ENCODE measurements around the gene RNF2.
"Not testable (repeated sequence)": the region's sequence is repeated elsewhere in the genome, so short reads cannot be mapped to it uniquely, and the experiment has no call there.

Gene RNF2

GRCh38 chr1:185065006-185065405 lies 19.6 kb downstream of the RNF2 start:
- H3K4me3 ChIP-seq (ENCODE audit: insufficient read depth, low read depth, low read length); H3K36me3 ChIP-seq (ENCODE audit: control insufficient read depth, insufficient read depth, low read length); H3K9me3 ChIP-seq (ENCODE audit: control insufficient read depth, low read length); H3K27me3 ChIP-seq (ENCODE audit: control insufficient read depth, insufficient read depth, low read length, poor library complexity, severe bottlenecking); H3K4me1 ChIP-seq (ENCODE audit: control insufficient read depth, insufficient read depth, low read length); H3K27ac ChIP-seq (ENCODE audit: insufficient read depth, low read depth, low read length, poor library complexity, severe bottlenecking): not testable (repeated sequence)
- 91 to 94% methylated on average over 3 of the region's 3 CpGs for WGBS, 2 experiments

DNA sequence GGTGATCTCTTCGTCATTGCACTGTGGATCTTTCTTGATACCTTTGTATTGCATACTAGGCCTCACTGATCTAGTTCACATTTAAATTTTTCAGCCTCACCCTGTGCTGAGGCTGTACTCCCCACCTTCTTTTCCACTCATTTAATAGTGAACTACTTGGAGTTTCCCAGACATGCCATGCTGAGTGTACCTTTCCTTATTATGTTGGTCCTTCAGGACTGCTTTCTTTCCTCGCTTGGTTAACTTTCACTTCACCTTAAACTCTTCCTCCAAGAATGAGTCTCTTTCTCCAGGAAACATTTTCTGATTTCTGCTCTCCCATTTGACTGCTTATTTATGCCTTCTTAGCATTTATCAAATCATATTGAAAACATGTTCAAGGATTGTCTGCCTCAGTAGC lies 20.8 kb downstream of the RNF2 start:
- H3K4me3 ChIP-seq (ENCODE audit: insufficient read depth, low read depth, low read length): no peak overlapping the region
- WGBS, 2 experiments: 94 to 95% methylated on average over 2 of the region's 2 CpGs
- no peaks in the 10 kb centered on the region for H3K9me3 ChIP-seq (ENCODE audit: control insufficient read depth, low read length)
- no peaks in the 10 kb centered on the region for H3K4me1 ChIP-seq (ENCODE audit: control insufficient read depth, insufficient read depth, low read length)
- no peaks in the 10 kb centered on the region for H3K27me3 ChIP-seq (ENCODE audit: control insufficient read depth, insufficient read depth, low read length, poor library complexity, severe bottlenecking)
- no peak overlapping the region for H3K27ac ChIP-seq (ENCODE audit: insufficient read depth, low read depth, low read length, poor library complexity, severe bottlenecking)
- H3K36me3 ChIP-seq (ENCODE audit: control insufficient read depth, insufficient read depth, low read length): peaks cover 5% of the 10 kb centered on the region

DNA sequence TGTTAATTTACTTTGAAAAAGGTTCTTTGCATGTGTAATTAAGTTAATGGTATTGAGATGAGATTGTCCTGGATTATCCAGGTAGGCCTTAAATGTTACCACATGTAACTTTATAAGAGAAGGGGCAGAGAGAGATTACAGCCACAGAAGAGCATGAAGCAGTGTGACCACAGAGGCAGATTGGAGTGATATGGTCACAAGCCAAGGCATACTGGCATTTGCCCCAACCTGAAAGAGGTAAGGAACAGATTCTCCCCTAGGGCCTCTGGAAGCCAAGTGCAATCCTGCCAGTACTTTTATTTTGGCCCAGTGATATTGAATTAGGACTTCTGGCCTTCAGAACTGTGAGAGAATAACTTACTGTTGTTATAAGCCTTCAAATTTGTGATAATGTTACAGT lies 23.0 kb downstream of the RNF2 start:
- H3K36me3 ChIP-seq (ENCODE audit: control insufficient read depth, insufficient read depth, low read length): peaks cover 5% of the 10 kb centered on the region

DNA sequence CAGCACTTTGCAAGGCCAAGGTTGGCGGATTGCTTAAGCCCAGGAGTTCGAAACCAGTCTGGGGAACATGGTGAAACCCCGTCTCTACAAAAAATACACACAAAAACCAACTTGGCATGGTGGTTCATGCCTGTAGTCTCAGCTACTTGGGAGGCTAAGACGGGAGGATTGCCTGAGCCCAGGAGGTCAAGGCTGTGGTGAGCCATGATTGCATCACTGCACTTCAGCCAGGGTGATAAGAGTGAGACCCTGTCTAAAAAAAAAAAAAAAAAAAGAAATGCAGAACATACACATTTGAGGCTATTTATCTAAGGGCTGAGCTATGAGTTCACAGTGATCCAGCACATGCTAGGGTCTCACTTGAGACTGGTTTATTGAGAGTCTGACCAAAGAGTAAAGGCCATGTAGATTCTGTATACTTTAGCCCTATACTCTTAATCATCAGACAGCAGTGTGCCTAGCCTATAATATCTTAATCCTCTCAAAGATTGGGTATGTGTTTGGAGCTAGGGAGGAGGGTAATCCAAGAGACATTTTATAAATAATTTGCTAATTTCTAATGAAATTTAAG lies 23.9 kb downstream of the RNF2 start:
- H3K27ac ChIP-seq (ENCODE audit: insufficient read depth, low read depth, low read length, poor library complexity, severe bottlenecking): no peak overlapping the region
- H3K36me3 ChIP-seq (ENCODE audit: control insufficient read depth, insufficient read depth, low read length): peaks cover 3% of the 10 kb centered on the region
- H3K4me3 ChIP-seq (ENCODE audit: insufficient read depth, low read depth, low read length): no peak overlapping the region
- no peaks in the 10 kb centered on the region for H3K4me1 ChIP-seq (ENCODE audit: control insufficient read depth, insufficient read depth, low read length)
- no peaks in the 10 kb centered on the region for H3K27me3 ChIP-seq (ENCODE audit: control insufficient read depth, insufficient read depth, low read length, poor library complexity, severe bottlenecking)
- 92 to 96% methylated on average over 4 of the region's 4 CpGs for WGBS, 2 experiments
- H3K9me3 ChIP-seq (ENCODE audit: control insufficient read depth, low read length): no peaks in the 10 kb centered on the region

More for the DNA sequence above, 23.0 kb downstream of the RNF2 start:
- no peak overlapping the region for H3K4me3 ChIP-seq (ENCODE audit: insufficient read depth, low read depth, low read length)
- H3K27ac ChIP-seq (ENCODE audit: insufficient read depth, low read depth, low read length, poor library complexity, severe bottlenecking): no peak overlapping the region
- H3K27me3 ChIP-seq (ENCODE audit: control insufficient read depth, insufficient read depth, low read length, poor library complexity, severe bottlenecking): no peaks in the 10 kb centered on the region
- H3K4me1 ChIP-seq (ENCODE audit: control insufficient read depth, insufficient read depth, low read length): no peaks in the 10 kb centered on the region
- H3K9me3 ChIP-seq (ENCODE audit: control insufficient read depth, low read length): no peaks in the 10 kb centered on the region

- Histone ChIP-seq H3K27me3 (ENCODE audit: control insufficient read depth, insufficient read depth, low read length, poor library complexity, severe bottlenecking) (no peaks in the 10 kb centered on the region), H3K4me3 (ENCODE audit: insufficient read depth, low read depth, low read length) (no peak overlapping the region), H3K9me3 (ENCODE audit: control insufficient read depth, low read length) (no peaks in the 10 kb centered on the region), H3K36me3 (ENCODE audit: control insufficient read depth, insufficient read depth, low read length) (no peaks in the 10 kb centered on the region), H3K4me1 (ENCODE audit: control insufficient read depth, insufficient read depth, low read length) (no peaks in the 10 kb centered on the region), H3K27ac (ENCODE audit: insufficient read depth, low read depth, low read length, poor library complexity, severe bottlenecking) (no peak overlapping the region)
Measured at GRCh38 chr1:185070051-185070450, 24.7 kb downstream of the RNF2 start.

- 89 to 94% methylated on average over 2 of the region's 2 CpGs for WGBS, 2 experiments
- H3K9me3 ChIP-seq (ENCODE audit: control insufficient read depth, low read length): no peaks in the 10 kb centered on the region
- no peaks in the 10 kb centered on the region for H3K27me3 ChIP-seq (ENCODE audit: control insufficient read depth, insufficient read depth, low read length, poor library complexity, severe bottlenecking)
- H3K27ac ChIP-seq (ENCODE audit: insufficient read depth, low read depth, low read length, poor library complexity, severe bottlenecking): no peak overlapping the region
- H3K36me3 ChIP-seq (ENCODE audit: control insufficient read depth, insufficient read depth, low read length): no peaks in the 10 kb centered on the region
- no peak overlapping the region for H3K4me3 ChIP-seq (ENCODE audit: insufficient read depth, low read depth, low read length)
- H3K4me1 ChIP-seq (ENCODE audit: control insufficient read depth, insufficient read depth, low read length): no peaks in the 10 kb centered on the region
Measured at GRCh38 chr1:185073725-185074124, 28.4 kb downstream of the RNF2 start.

DNA sequence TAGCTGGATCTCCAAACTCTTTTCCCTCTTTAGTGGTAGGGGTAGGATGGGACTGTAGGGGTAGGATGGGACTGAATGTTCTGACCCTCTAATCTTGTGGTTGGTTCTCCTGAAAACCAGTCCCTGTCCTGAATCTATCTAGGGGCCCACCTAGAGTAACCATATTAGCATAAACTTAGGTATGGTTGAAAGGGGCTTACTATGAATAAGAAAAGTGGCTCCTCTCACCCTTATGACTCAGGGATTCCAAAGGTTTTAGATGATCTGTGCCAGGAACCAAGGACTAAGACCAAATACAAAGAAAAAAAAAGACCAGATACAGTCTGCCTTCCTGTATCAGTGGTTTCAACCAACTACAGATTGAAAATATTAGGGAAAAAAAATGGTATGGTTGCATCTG lies 28.9 kb downstream of the RNF2 start:
- H3K9me3 ChIP-seq (ENCODE audit: control insufficient read depth, low read length): no peaks in the 10 kb centered on the region
- no peak overlapping the region for H3K4me3 ChIP-seq (ENCODE audit: insufficient read depth, low read depth, low read length)
- H3K27me3 ChIP-seq (ENCODE audit: control insufficient read depth, insufficient read depth, low read length, poor library complexity, severe bottlenecking): no peaks in the 10 kb centered on the region
- no peaks in the 10 kb centered on the region for H3K36me3 ChIP-seq (ENCODE audit: control insufficient read depth, insufficient read depth, low read length)
- H3K27ac ChIP-seq (ENCODE audit: insufficient read depth, low read depth, low read length, poor library complexity, severe bottlenecking): no peak overlapping the region
- H3K4me1 ChIP-seq (ENCODE audit: control insufficient read depth, insufficient read depth, low read length): no peaks in the 10 kb centered on the region

DNA sequence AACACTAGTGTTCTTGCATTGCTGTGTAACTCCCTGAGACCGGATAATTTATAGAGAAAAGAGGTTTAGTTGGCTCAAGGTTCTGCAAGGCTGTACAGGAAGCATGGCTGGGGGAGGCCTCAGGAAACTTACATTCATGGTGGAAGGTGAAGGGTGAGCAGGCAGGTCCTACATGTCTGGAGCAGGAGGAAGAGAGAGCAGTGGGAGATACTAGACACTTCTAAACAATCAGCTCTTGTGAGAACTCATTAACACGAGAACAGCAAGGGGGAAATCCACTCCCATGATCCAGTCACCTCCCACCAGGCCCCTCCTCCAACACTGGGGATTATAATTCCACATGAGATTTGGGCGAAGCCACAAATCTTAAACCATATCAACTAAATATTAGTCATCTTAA lies 30.1 kb downstream of the RNF2 start:
- Histone ChIP-seq H3K27me3 (ENCODE audit: control insufficient read depth, insufficient read depth, low read length, poor library complexity, severe bottlenecking) (no peaks in the 10 kb centered on the region), H3K4me3 (ENCODE audit: insufficient read depth, low read depth, low read length) (no peak overlapping the region), H3K4me1 (ENCODE audit: control insufficient read depth, insufficient read depth, low read length) (no peaks in the 10 kb centered on the region), H3K9me3 (ENCODE audit: control insufficient read depth, low read length) (no peaks in the 10 kb centered on the region), H3K36me3 (ENCODE audit: control insufficient read depth, insufficient read depth, low read length) (no peaks in the 10 kb centered on the region), H3K27ac (ENCODE audit: insufficient read depth, low read depth, low read length, poor library complexity, severe bottlenecking) (no peak overlapping the region)
- 75 to 91% methylated on average over 3 of the region's 3 CpGs for WGBS, 2 experiments

GRCh38 chr1:185077374-185077773 lies 32.0 kb downstream of the RNF2 start:
- H3K27ac ChIP-seq (ENCODE audit: insufficient read depth, low read depth, low read length, poor library complexity, severe bottlenecking): no peak overlapping the region
- WGBS, 2 experiments: 93 to 95% methylated on average over 2 to 3 of the region's 4 CpGs
- H3K36me3 ChIP-seq (ENCODE audit: control insufficient read depth, insufficient read depth, low read length): no peaks in the 10 kb centered on the region
- no peaks in the 10 kb centered on the region for H3K9me3 ChIP-seq (ENCODE audit: control insufficient read depth, low read length)
- H3K4me3 ChIP-seq (ENCODE audit: insufficient read depth, low read depth, low read length): no peak overlapping the region
- H3K27me3 ChIP-seq (ENCODE audit: control insufficient read depth, insufficient read depth, low read length, poor library complexity, severe bottlenecking): no peaks in the 10 kb centered on the region
- no peaks in the 10 kb centered on the region for H3K4me1 ChIP-seq (ENCODE audit: control insufficient read depth, insufficient read depth, low read length)

DNA sequence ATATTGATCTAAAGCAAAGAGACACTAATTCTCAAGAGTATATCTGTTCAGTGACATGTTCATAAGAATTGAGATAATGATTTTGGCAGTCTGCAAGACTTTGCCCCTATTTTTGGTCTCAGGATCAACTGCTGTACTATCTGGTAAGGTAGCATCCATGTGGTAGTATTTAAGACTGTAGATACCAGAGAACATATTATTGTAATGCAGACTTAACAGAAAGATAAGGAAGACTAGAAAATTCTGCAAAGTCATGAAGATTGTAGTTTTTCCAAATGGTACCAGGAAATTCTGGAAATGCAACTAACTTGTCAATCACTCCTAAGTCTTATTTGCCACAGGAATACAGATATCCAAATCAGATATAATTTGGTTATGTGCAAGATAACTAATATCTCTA lies 35.1 kb downstream of the RNF2 start:
- Histone ChIP-seq H3K4me3 (ENCODE audit: insufficient read depth, low read depth, low read length) (no peak overlapping the region), H3K27me3 (ENCODE audit: control insufficient read depth, insufficient read depth, low read length, poor library complexity, severe bottlenecking) (no peaks in the 10 kb centered on the region), H3K9me3 (ENCODE audit: control insufficient read depth, low read length) (no peaks in the 10 kb centered on the region), H3K4me1 (ENCODE audit: control insufficient read depth, insufficient read depth, low read length) (no peaks in the 10 kb centered on the region), H3K36me3 (ENCODE audit: control insufficient read depth, insufficient read depth, low read length) (no peaks in the 10 kb centered on the region), H3K27ac (ENCODE audit: insufficient read depth, low read depth, low read length, poor library complexity, severe bottlenecking) (no peak overlapping the region)

GRCh38 chr1:185083818-185084217 lies 38.5 kb downstream of the RNF2 start:
- no peaks in the 10 kb centered on the region for H3K27me3 ChIP-seq (ENCODE audit: control insufficient read depth, insufficient read depth, low read length, poor library complexity, severe bottlenecking)
- no peaks in the 10 kb centered on the region for H3K9me3 ChIP-seq (ENCODE audit: control insufficient read depth, low read length)
- H3K36me3 ChIP-seq (ENCODE audit: control insufficient read depth, insufficient read depth, low read length): peaks cover 7% of the 10 kb centered on the region
- H3K4me1 ChIP-seq (ENCODE audit: control insufficient read depth, insufficient read depth, low read length): no peaks in the 10 kb centered on the region
- no peak overlapping the region for H3K4me3 ChIP-seq (ENCODE audit: insufficient read depth, low read depth, low read length)
- H3K27ac ChIP-seq (ENCODE audit: insufficient read depth, low read depth, low read length, poor library complexity, severe bottlenecking): no peak overlapping the region
- WGBS, 2 experiments: 91 to 98% methylated on average over 2 of the region's 2 CpGs

Data from ectodermal cell (in vitro differentiated cells).